Body of pancreas (tissue), 4 donors: ENCODE measurements around the gene GPR4.

ENCODE experiments used
- CTCF ChIP-seq, 7 experiments: fragments of 450-650 bp in 4 of 7; fragments of 200-600 bp in 3 of 7; sonication (generic) in 3 of 7; IDR thresholded peaks; one replicate each; pipeline ENCODE4 v1.5.1; 2016 to 2019; ENCODE audit warnings: antibody characterized with exemption in 7 of 7
- POLR2A ChIP-seq, 3 donors: fragments of 450-650 bp; IDR thresholded peaks; one replicate each; pipeline ENCODE4 v1.6.1; 2016; ENCODE audit warnings: antibody characterized with exemption in 3 of 3, mild to moderate bottlenecking in 2 of 3

GRCh38 chr19:45547965-45548609 is 53.9 kb downstream of the GPR4 start:
- TF ChIP-seq CTCF (IDR thresholded peaks at IDR 0.05) (no peak), POLR2A (IDR thresholded peaks at IDR 0.05) (no peak)
